Kasumi-1 (cell line): Measurements from ENCODE around the gene OR4S2.

ENCODE experiments used
- DNase-seq, 2 experiments: peaks; one replicate each; lab custom pipeline; 2025; lab: John Stamatoyannopoulos, UW

The OR4S2 gene

GRCh38 chr11:55648027-55648426 lies at the start of gene OR4S2:
Gene OR4S2 (plus strand): TSS chr11:55648327. CDS start chr11:55650904, 2,577 bp downstream.
- DNase-seq: no peak

- no peak for DNase-seq
Measured at GRCh38 chr11:55607545-55607944, 40.6 kb upstream of the OR4S2 start, which contains the start of gene OR4C11. Gene OR4C11 (minus strand): TSS chr11:55607645. CDS start chr11:55604373, 3,272 bp downstream.

- no peak for DNase-seq
Measured at GRCh38 chr11:55624531-55624930, 23.6 kb upstream of the OR4S2 start.

- DNase-seq: no peak
Measured at GRCh38 chr11:55634813-55635212, 13.3 kb upstream of the OR4S2 start, which contains the start of gene OR4P4. Gene OR4P4 (plus strand): TSS chr11:55635113.

GRCh38 chr11:55652560-55652959 lies 4.4 kb downstream of the OR4S2 start:
- DNase-seq: no peak

GRCh38 chr11:55655096-55655495 lies 7.0 kb downstream of the OR4S2 start:
- no peak for DNase-seq

GRCh38 chr11:55658031-55658573 lies 10.0 kb downstream of the OR4S2 start:
- no peak for DNase-seq

- DNase-seq: no peak
Measured at GRCh38 chr11:55658608-55659007, 10.5 kb downstream of the OR4S2 start.

GRCh38 chr11:55661901-55662300 lies 13.8 kb downstream of the OR4S2 start, which contains the start of gene OR4C6:
Gene OR4C6 (plus strand): TSS chr11:55662201. CDS start chr11:55665167, 2,966 bp downstream.
- no peak for DNase-seq

GRCh38 chr11:55669376-55669775 lies 21.2 kb downstream of the OR4S2 start:
- no peak for DNase-seq

GRCh38 chr11:55673860-55674259 lies 25.7 kb downstream of the OR4S2 start:
- no peak for DNase-seq

- DNase-seq: no peak
Measured at GRCh38 chr11:55697817-55698216, 49.7 kb downstream of the OR4S2 start.

GRCh38 chr11:55701429-55701828 lies 53.3 kb downstream of the OR4S2 start:
- DNase-seq: no peak
